Activated gamma-delta T cell (primary cell): ENCODE results near the gene CEP164.

Experiments used
- DNase-seq: peaks from one replicate; lab custom pipeline; 2025; lab: John Stamatoyannopoulos, UW

Gene CEP164

GRCh38 chr11:117366248-117366647, 38.6 kb downstream of the CEP164 start:
- DNase-seq: no peak

GRCh38 chr11:117366875-117367274, 39.2 kb downstream of the CEP164 start:
- DNase-seq: no peak

GRCh38 chr11:117369534-117369933, 41.9 kb downstream of the CEP164 start:
- no peak for DNase-seq

- no peak for DNase-seq
These were observed 43.8 kb downstream of the CEP164 start for GRCh38 chr11:117371453-117371852.

- no peak for DNase-seq
These were observed 46.8 kb downstream of the CEP164 start for GRCh38 chr11:117374316-117375055.

- DNase-seq: no peak
These were observed 48.3 kb downstream of the CEP164 start for GRCh38 chr11:117375960-117376359.

- DNase-seq: no peak
These were observed 48.9 kb downstream of the CEP164 start for GRCh38 chr11:117376517-117376916.

GRCh38 chr11:117378976-117379865, 51.6 kb downstream of the CEP164 start:
- DNase-seq: no peak

GRCh38 chr11:117380676-117381075, 53.0 kb downstream of the CEP164 start:
- no peak for DNase-seq

- no peak for DNase-seq
These were observed 54.1 kb downstream of the CEP164 start for GRCh38 chr11:117381481-117382387.

GRCh38 chr11:117382746-117383145, 55.1 kb downstream of the CEP164 start:
- DNase-seq: no peak

- DNase-seq: no peak
These were observed 56.4 kb downstream of the CEP164 start for GRCh38 chr11:117384045-117384444.

- no peak for DNase-seq
These were observed 57.8 kb downstream of the CEP164 start for GRCh38 chr11:117385471-117385870.

- no peak for DNase-seq
These were observed 58.3 kb downstream of the CEP164 start for GRCh38 chr11:117385906-117386305.

GRCh38 chr11:117387992-117388755, 60.5 kb downstream of the CEP164 start:
- no peak for DNase-seq

- no peak for DNase-seq
These were observed 63.1 kb downstream of the CEP164 start for GRCh38 chr11:117390743-117391142.

GRCh38 chr11:117391181-117391580, 63.5 kb downstream of the CEP164 start:
- no peak for DNase-seq

GRCh38 chr11:117392001-117392690, 64.5 kb downstream of the CEP164 start:
- DNase-seq: no peak

GRCh38 chr11:117392979-117393378, 65.3 kb downstream of the CEP164 start:
- no peak for DNase-seq

- DNase-seq: no peak
These were observed 66.7 kb downstream of the CEP164 start for GRCh38 chr11:117394221-117394925.
